SIG-M5 treated with dmso at 0.1 percent for 504 hours (cell line): ENCODE data around the gene LRP2.

Experiments
- DNase-seq: peaks from one replicate; lab custom pipeline; 2025; ENCODE audit not compliant: unreplicated experiment; lab: John Stamatoyannopoulos, UW

Gene LRP2

DNA sequence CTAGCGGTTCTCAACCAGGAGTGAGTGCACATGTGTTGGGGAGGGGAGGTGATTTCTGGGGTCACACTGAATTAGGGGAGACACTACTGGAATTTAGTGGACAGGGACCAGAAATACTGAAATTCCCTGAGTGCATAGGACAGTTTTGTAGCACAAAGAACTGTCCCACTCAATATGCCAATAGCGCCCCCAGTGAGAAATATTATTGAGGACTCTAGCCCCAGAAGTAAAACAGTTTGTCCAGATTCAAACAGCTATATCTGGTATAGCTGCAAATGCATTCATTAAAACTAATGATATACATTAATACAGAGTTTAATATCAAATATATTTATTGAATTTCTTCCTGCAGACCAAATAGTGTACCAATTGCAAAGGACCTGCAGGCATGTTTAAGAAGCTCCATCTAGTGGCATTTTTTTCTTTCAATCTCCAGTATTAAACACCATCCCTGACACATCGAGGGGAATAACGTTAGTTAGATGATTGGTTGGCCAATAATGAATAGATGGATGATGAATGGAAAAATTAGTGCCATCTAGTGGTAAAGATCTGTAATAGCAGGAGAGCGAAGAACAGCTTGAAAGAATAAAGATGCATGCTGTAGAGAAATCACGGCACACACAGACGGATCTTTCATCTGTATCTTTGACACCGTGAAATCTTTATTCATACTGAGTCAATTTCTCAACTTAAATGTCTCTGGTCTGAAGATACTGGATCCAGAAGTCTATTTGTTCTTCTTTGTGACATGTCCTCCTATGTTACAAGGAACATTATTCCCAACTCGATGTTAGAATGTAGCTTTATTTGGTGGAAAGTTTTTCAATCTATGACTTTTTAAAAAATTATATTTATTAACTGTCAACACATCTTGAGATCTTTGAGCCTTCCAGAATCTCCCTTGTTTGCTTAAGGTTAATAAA, 230.5 kb downstream of the LRP2 start:
- DNase-seq = peak; percentile 78

DNA sequence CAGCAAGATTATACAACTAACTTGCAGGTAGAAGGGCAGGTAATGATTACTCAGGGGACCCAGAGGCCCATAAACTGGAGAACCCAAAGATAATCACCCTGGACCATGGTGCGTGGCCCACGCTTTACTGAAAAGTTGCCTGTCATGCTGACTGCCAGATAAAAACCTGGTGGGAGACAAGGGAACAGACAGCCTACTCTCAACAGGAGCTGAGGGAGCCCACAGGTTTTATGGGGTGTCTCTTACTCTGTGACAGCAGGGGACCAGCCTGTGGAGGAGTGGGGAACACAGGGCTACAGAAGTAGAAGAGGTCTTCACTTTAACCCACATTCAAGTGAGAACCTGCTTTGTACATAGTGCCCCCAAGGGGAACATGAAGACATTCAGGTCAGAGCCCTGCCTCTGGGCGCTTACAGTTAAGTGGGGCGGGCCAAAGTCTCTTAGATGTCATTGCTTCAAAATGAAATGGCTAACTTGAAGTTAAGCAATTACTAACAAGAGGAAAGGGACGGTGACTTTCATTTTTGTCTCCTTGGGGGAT, 232.6 kb downstream of the LRP2 start:
- peak; percentile 8 for DNase-seq

DNA sequence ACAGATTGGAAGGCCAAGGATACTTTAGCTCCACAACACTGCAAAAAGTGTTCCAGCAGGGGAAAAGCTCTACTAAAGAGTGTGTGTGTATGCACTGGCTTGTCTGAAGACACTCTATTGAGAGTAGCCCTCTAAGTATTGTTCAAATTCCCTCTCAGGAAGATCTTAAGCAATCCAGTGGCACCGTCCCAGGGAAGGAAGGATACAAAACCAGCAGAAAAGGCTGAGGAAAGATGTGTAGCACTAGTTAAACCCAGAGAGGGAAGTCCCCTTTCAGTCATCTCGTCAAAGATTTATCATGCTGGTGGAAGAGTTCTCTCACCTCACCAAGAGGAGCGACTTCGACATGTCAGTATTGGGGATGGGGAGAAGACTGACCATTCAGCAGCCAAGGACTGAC, 242.5 kb downstream of the LRP2 start:
- DNase-seq = no peak

DNA sequence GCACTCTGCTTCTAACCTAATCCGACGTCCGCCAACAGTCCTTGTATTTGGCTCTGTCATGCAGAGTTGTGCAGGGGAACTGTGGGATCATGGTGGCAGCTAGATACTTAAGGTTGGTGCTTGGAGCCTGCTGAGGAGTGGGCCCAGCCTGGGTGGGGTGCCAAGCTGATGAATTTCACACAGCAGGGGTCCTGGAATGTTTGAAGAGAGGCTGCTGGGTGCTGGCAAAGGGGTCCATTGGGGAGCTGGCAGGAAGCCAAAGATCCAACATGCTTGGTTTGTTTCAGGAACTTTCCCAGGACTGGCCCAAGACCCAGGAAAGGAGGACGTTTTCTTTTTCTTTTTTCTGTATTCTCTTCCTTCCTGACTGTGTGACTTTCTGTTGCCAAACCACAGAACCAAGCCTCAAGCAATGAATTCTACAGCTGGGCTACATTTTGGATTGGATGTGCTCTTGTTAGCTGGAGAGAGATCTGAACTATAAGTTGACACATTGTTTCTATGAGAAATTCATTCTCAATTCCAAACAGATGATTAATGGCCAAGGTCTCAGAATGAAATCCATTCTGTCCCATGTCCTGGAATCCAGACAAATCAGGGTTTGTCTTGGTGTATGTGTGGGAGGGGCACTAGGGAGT, 243.1 kb downstream of the LRP2 start:
- DNase-seq = no peak

DNA sequence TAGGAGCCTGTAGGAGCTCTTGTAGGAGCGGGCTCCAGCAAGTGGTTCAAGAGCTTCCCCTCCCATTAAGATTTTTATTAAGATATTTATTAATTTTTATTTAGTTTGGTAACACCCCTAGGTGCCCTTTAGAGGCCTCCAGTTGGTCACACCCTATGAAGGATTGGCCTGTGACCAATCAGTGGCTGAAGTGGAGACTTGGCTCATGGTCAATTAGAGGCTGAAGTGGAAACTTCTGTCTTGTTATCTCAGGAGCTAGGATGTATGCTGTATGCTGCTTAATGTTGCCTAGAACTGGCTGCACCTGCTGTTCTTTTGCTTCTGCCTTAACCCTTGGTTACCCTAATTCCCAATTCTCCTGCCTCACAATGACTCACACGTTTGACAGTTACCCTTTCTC, 244.3 kb downstream of the LRP2 start:
- no peak for DNase-seq

DNA sequence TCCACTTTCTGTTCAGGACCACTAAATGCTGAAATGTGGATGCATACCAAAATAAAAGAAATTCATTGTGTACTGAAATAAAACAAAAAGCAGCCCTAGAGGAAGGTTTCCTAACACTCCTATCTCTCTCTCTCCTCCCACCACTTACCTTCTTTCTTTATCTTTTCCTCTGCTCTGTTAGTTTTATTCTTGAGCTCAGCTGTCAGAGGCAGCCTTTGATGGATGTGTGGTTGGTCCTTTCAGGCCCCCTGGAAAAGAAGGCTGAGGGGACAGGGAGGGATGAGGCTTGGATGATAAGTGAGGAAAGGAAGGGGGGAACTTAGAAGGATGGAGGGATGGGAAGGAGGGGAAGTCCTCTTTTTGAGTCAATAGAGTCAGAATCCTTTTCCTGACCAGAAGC, 245.3 kb downstream of the LRP2 start:
- no peak for DNase-seq

DNA sequence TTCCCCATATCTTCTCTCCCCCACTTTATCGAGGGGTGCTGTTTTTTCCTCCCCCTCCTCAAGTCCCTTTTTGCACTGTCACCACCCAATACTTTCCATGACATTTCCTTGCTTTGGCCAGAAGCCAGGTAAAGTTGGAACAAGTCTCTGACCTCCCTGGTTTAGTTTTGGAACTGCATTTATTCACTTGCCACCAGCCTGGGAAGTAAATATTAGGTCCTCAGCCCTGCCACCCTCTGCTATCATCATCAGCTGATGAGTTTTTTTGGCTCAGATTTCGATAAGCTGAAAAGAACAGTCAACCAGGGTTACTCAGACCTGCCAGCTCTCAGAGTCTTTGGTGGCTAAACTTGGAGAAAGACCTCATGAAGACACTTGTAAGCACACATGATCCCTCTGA, 246.0 kb downstream of the LRP2 start:
- no peak for DNase-seq

DNA sequence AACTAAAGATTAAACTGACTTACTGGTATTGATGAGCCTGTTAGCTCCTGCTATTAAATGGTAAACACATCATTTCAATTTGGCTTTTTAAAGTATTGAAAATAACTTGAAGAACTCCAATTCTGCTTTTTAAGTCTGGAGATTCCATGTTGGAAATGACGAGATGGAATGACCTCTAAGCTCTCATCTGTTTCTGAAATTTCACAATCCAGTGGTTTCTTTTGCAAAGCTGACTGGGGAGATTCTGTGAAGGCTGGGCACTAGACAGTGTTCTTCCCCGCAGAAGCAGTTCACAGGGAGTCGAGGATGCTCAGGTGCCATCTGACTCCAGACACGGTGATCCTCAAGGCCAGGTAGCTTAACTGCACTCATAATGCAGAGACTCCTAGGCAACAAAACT, 248.3 kb downstream of the LRP2 start:
- no peak for DNase-seq

DNA sequence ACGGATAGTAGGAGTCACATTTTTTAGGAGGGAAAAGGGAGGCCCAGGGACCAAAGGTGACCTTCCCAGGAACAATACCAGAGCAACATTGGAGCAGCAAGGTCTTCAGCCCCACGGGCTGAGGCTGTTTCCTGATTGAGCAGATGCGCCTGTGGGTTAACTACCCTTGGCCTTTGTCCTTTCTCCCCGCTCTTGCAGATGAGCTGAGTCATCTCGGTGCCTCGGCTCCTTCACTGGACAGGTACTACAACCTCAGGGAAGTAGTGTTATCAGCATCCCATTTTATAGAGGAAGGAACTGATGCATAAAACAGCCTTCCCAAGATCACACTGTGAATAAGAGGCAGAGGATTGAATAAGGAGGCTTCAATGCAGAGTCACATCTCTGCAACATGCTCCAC, 249.5 kb downstream of the LRP2 start:
- no peak for DNase-seq

DNA sequence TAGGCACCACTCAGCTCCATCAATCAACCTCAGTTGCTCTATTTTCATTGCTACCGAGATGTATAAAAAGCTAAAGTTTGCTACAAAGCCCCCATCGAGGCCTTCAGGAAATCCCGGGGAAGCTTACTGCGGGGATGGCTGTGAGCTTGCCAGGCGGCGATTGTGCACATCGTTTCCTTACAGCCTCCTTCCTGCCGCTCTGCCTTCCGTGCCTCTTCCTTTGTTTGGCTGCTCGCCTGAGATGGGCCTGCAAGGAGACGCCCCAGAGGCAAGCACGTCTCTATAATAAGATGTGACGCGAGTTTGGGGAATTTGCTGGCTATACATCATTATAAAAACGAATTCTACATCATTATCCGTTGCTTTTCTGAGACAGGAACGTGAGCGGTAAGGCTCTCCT, 251.4 kb downstream of the LRP2 start:
- DNase-seq = no peak

DNA sequence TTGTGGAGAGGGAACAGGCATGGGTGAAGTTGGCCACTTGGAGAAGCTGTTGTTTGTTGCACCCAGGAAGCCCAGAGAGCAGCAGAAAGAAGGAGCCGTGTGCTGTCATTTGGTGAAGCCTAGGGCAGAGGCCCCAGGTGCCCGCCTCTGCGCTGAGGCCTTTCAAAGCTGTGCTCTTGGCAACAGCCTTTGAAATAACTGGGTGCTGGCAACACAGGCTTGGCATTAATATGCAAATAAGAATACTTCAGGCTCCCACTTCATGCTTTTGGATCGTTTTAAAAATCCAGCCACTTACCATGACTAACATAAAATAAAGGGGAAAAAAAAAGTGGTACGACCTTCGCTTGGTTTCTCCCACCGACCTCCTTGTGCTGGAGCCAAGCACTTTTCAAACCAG, 251.9 kb downstream of the LRP2 start:
- no peak for DNase-seq

DNA sequence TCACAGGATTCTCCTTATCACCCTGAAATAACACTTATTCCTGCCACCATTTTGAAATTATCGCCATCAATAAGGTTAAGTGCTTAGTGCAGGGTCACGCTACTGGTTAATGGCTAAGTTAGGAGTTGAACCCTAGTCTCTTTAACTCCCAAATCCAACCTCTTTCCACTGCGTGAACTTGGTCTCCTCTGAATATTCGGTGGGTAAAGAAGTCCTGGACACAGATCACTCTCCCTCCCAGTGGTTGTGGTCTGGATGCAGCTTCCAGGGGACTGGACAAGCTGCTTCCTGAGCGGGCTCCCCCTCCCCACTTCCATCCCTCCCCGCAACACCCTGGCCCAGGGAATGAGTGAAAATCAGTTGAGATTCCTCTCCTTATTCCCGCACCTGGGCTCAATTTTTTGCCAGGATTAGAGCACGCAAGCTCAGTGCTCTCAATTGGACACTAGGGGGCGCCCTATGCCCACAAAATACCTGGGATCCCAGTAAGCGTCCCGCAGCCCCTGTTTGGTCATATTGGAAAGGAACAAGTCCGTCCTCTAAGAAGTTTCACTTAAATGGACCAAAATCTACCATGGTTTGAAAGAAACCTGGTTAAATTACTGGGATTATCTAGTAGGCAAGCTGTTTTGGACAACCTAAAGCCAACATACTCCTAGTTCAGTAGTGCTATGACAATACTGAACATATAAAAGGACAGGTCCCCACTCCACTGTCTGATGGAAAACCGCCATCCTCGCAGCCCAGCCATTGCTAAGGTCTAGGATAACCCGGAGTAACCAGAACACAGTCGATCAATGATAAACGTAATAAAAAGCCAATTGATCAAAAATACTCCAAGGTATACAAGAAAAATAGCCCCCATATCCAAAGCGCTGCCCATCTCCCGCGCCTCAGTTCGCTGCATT, 252.6 kb downstream of the LRP2 start:
- peak; percentile 65 for DNase-seq

DNA sequence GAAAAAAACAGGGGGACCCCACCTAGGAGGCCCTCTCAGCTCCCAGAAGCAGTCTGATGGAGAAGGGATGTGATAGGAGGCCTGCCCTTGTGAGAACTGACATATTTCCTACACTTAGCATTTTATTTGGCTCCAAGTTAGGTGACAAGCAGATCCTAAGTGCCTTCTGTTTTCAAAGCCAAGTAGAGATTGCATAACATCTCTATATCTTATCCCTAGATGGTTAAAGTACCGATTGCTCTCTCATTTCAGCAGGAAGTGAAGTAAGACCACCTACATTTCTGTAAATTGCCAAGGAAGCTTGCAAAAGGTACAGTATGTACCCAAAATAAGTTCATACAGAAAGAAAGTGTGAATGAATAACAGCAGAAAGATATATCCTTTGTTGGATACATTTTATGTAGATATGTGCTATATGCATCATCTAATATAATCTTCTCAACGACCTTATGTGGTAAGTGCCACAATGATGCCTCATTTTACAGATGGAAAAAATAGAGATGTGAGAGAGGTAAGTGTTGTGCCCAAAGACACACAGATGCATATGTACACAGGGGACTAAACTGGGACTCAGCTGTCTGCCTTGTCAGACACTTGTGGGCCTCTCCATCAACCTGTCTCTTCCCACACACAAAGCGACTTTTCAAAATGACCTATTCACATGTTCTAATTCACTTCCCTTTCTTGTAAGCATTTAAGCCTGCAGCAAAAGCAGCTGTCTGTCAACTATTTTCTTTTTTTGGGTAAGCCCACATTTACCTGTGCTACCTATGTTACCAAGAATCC, 254.0 kb downstream of the LRP2 start:
- peak; percentile 66 for DNase-seq

DNA sequence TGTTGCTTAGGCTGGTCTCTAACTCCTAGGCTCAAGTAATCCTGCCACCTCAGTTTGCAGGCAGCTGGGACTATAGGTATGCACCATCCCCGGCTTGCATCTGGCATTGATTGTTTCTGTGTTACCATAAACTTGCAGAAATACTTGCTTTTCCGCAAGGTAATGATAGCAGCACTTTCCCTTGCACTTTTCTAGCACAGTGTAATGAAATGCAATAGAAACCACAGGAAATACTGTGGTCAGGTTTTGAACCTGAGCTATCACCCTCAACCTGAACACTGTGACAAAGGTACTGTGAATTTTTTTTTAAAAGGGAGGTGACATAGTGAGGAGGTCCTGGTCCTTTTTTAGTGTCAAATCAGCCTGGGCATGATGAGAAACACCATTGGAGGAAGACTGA, 254.7 kb downstream of the LRP2 start:
- DNase-seq = peak; percentile 39

DNA sequence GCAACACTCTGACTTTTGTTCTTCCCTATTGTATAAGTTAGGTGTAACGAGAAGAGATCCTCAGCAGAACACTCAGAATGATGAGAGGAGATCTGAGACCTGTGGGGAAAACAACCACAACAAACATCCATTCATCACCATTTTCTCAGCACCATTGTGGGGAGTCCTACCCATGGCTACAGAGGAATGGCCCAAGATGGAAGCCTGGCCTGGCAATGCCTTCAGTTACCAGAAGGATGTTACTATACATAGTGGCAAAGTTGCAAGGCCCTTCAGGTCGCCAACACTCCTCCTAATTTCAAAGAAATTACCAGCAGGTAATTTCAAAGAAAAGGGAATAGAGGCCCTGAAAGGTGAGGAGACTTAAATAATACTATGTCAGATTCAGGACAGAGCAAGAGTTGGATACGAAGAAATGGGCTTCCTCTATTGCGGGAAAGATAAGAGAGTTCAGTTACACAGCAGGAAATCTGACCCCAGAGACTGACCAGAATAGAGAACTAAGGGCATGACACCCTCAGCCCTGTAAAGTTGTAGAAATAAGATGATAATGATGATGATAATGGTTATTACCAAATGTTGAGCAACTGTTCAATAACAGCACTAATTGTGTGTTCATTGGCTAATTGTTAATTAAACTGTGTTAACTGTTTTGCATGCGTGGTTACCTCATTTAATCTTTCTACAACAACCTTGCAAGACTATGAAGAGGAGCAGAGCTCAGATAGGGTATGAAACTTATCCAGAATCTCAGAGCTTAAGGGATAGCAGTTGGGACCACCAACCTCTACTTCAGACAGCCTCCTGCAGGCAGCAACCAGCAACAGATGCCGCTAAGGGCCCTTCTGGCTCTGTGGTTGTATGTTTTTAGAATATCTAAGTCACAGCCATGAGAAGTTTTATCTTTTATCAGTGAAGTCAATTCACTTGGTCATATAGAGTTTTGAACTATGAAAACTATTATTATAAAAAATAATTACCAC, 255.5 kb downstream of the LRP2 start:
- no peak for DNase-seq

DNA sequence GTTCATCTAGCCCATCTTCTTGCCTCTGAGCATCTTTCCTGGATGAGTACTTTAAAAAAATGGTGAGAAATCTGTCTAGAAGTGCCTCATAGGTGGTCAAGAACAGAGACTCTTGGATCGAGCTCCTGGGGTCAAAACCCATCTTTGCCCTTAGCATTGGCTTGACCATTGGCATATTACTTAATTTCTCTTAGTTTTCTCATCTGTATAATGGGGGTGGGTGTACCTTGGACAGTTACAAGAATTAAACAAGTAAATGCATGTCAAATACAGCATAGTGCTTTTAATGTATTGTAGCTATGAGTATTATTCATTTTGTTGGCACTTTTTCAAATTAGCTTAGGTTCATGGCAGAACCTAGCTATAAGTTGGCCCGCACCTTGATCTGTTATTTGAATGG, 256.2 kb downstream of the LRP2 start:
- no peak for DNase-seq

DNA sequence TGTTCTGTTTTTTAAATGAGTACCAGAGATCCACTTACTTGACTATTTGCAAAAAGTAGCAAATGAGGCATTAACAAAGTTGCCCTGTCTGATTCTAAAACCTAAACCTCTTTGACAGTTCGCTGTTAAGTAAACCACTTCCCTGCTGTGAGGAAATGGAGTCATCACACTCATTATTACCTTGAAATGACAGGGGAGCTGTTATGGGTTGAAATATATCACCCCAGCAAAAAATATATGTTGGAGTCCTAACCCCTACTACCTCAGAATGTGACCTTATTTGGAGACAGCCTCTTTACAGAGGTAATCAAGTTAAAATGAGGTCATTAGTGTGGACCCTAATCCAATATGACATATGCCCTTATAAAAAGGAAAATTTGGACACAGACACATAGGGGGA, 256.9 kb downstream of the LRP2 start:
- no peak for DNase-seq

DNA sequence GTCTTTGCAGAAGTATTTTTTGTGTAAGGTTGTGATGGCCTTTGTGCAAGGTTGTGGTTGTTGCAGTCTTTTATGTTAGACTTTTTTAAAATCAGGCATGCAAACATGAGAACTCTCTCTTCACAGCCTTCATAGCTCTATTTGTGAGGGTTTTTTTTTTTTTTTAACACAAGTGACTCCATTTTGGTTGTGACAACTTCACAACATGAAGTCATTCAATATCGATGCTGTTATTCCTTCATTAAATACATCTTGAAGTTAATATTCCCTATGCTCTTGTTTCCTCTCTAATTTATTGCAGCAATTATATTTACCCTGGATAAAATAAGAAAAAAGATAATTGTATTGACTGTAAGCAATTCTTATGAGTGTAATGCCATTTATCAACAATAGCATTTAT, 257.5 kb downstream of the LRP2 start:
- DNase-seq = no peak

DNA sequence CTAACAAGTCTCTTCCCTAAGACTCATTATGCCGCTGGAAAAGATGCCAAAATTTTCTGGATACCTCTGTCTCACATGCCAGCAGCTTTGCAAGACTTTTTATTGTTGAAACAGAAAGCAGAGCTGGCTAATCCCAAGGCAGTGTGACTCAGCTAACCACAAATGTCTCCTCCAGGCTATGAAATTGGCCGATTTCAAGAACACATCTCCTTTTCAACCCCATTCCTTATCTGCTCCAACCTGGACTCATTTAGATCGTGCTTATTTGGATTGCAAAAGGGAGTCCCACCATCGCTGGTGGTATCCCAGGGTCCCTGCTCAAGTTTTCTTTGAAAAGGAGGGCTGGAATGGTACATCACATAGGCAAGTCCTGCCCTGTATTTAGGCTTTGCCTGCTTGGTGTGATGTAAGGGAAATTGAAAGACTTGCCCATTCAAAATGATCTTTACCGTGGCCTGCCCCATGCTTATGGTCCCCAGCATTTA, 266.7 kb downstream of the LRP2 start:
- peak; percentile 84 for DNase-seq
